Stimulated activated CD8-positive, alpha-beta memory T cell treated with anti-CD3 and anti-CD28 coated beads, Interleukin-15, amount 100 ng/mL, for 4 hours (primary cell): Measurements from ENCODE around the gene CAMK2A.
"Not testable (repeated sequence)": the region's sequence is repeated elsewhere in the genome, so short reads cannot be mapped to it uniquely, and the experiment has no call there.

Experiments
- DNase-seq, 2 donors: peaks; one replicate each; pipeline ENCODE4 v3.0.0-alpha.2; 2020; ENCODE audit warnings: low read depth in 2 of 2

CAMK2A gene

GRCh38 chr5:150255659-150256409 lies 33.7 kb downstream of the CAMK2A start:
- DNase-seq = no peak

DNA sequence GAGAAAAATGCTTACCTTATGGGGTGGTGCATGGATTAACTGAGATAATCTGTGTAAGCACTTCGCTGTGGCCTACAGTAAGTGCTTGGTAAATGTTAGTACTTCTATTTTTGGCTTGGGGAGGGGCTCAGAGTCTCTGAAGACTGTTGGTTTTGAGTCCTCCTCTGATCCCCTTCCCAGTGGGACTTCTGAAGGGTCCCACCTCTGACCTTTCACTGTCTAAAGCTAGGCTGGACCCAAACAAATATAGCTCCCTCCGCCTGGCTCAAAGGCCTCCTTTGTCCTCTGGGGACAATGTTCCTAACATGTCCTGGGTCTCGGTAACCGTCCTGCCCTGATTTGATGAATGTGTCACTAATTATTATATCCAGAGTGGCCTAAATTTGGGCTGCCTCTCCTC lies 34.8 kb downstream of the CAMK2A start:
- no peak for DNase-seq

- no peak for DNase-seq
These were observed 35.2 kb downstream of the CAMK2A start for GRCh38 chr5:150254363-150254762.

- no peak for DNase-seq
These were observed 36.0 kb downstream of the CAMK2A start for GRCh38 chr5:150253416-150254208.

- no peak for DNase-seq
These were observed 37.1 kb downstream of the CAMK2A start for GRCh38 chr5:150252489-150252888.

DNA sequence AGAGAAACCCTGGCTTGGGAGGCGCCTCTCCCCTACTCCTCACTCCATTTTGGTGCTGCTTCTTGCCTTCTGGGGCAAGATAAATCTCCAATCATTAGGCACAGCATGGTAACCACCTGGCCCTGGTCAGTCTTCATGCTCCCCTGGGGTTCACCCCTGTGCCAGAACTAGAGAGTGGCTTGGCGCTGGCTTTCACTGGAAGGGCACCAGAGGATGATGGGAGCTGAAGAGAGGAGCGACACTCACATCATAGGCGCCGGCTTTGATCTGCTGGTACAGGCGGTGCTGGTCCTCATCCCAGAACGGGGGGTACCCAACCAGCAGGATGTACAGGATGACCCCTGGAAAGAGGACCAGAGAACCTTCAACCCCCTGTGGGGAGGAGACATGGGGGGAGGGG lies 38.1 kb downstream of the CAMK2A start:
- DNase-seq = no peak

DNA sequence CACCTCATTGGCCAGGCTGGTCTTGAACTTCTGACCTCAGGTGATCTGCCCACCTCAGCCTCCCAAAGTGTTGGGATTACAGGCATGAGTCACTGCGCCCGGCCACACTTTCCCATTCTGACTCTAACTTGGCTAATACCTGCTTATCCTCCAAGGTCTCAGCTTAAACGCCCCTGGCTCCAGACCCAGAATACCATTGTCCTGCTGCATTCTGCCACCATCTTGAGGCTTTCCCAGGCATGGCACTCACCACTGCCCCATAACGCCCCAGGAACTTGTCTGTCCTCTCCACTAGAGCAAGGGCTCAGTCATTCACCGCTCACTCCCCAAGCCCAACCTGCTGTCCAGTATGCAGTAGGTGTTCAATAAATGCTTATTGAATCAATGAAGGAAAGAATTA lies 39.8 kb downstream of the CAMK2A start:
- DNase-seq = no peak

- no peak for DNase-seq
These were observed 40.6 kb downstream of the CAMK2A start for GRCh38 chr5:150248946-150249345.

DNA sequence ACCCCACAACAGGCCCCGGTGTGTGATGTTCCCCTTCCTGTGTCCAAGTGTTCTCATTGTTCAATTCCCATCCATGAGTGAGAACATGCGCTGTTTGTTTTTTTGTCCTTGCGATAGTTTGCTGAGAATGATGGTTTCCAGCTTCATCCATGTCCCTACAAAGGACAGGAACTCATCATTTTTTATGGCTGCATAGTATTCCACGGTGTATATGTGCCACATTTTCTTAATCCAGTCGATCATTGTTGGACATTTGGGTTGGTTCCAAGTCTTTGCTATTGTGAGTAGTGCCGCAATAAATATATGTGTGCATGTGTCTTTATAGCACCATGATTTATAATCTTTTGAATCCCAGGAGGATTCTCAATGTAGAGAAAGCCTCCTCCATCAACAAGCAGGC lies 41.1 kb downstream of the CAMK2A start:
- not testable (repeated sequence) for DNase-seq

GRCh38 chr5:150247726-150248125 lies 41.8 kb downstream of the CAMK2A start:
- DNase-seq = no peak

DNA sequence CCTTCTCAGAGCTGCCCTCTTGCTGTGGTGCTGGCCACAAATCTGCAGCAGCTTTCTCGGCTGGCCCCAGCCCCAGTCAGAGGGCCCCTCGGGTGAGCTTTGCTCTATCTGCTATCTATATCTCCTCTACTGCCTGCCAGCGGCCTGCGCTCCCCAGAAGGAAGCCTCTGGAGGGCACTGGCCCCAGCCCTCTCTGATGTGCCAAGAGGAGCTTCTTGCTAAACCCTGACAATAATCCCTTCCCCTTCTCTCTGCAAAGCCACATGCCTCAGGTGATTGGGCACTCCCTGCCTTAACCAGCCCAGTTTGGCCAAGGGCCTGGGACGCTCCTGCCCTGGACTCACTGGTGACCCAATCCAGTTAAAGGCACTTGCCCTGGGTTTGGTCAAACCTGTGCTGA lies 42.7 kb downstream of the CAMK2A start:
- DNase-seq = no peak

DNA sequence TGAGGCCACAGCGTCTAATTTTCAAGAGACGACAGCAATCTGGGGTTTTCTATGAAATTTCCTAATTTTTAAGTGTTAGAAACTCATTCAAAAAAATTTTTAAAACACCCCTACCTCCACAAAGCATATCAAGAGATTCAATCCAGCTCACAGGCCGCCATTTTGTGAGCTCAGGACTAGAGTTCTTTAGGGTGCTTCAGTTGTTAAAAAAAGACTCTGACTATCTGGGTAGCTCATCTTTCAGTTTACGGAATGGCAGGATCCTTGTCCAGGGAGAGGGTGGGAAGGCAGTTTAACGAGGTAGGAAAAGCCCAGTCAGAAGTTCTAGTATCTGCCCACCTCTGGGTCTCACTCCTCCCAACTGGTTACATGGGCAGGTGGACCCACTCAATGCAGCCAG lies 43.1 kb downstream of the CAMK2A start:
- DNase-seq = no peak

DNA sequence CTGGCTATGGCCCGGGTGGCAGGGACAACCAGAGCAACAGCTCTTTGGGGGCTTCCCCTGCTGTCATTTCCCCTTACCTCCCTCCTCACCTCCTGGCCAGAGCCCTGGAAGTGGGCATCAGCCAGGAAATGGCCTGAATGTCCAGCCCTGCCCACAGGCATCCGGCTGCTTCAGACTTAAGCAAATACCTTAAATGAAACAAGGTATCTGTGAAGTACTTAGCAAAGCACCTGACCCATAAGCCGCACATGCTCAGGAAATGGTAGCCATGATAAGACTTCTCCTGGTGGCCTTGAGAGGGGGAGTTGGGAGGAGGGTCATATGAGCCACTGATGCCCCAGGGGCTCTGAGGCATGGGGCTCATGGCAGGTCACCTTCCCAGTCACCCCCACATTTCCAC lies 43.8 kb downstream of the CAMK2A start:
- DNase-seq = no peak

DNA sequence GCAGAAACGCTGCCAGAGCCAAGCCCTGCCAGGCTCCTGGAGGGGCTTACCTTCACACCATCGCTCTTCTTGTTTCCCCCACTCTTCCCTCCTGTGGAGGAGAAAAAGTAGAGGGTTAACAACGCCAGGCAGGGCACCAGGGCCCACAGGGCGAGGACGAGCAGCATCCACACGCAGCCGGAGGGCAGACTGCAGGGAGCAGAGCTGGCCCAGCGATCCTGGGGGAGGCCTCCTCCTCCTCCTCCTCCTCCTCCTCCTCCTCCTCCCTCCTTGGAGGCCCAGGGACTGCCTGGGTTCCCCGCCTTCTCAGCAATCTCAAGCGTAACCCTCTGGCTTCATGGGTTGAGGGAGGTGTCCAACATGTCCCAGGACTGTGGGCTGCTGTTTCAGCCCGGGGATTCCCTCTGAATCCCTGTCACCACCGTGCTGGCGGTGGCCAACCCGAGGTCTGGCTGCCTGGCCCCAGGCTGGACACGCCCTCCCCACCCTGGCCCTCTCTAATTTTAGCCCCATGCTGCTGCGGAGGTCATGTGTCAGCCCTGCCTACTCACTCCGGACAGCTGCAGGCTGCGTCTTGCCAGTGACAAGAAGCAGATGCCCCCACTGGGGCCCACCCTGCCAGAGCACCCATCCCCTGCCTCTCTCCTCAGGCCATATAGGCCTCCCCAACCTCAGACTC lies 44.3 kb downstream of the CAMK2A start:
- DNase-seq = no peak

DNA sequence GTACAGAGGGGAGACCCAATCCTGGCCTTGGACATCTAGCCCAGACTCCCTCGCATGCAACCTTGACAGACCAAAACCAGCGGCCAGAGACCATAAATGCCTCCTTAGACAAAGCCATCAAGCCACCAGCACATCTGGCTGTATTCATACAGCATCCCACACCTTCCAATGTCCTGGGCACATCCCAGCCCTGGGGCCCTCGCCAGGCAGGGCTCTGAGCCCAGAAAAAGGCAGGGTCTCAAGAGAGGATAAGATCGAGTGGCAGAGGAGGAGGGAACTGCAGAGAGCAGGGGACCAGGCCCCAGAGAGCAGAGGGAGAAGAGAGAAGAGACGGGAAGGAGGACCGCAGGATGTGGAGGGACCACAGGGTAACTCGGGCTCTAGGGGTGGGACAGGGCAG lies 45.4 kb downstream of the CAMK2A start:
- DNase-seq = no peak

- DNase-seq = no peak
These were observed 46.0 kb downstream of the CAMK2A start for GRCh38 chr5:150243590-150243989.

GRCh38 chr5:150242251-150242894 lies 47.2 kb downstream of the CAMK2A start:
- no peak for DNase-seq

DNA sequence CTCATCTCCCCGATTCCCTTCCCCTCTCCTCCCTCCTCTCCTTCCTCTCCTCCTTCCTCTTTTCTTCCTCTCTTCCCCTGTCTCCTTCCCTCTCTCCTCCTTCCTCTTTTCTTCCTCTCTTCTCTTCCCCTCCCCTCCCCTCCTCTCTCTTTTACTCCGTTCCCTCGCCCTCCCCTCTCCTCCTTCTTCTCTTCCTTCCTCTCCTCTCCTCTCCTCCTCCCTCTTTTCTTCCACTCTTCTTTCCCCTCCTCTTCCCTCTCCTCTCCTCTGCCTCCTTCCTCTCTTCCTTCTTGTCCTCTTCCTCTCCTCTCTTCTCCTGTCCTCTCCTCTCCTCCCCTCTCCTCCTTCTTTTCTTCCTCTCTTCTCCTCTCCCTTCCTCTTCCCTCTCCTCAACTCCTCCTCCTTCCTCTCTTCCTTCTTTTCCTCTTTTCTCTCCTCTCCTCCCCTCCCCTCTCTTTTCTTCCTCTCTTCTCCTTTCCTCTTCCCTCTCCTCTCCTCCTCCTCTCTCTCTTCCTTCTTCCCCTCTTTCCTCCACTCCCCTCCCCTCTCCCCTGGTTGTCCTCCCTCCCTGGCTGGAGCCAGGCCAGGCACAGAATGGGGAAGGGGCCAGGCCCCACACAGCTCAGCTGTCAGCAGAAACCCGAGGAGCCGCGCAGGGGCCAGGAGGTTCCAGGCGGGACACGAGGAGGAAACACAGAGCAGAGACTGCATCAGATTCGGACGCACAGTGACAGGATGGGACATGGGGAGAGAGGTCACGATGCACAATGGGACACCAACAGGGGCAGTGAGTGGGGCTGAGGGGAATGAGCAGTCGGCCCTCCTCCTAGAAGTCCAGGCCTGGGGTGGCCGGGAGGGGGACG lies 48.0 kb downstream of the CAMK2A start:
- no peak for DNase-seq

DNA sequence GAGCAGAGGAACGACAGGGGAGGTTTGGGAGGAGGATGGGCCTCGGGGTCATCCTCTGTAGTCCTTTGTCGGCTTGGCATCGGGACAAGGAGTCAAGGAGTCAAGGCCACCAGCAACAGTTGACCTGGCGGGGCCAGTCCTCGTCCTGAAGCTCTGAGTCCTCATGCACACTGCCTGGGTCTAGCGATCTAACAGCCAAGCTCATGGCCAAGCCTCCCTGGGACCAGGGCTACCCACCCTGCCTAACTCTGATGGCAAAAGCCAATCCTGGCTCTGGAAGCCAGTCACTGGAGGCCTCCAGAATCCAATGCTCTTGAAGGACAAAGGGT lies 49.8 kb downstream of the CAMK2A start:
- no peak for DNase-seq

DNA sequence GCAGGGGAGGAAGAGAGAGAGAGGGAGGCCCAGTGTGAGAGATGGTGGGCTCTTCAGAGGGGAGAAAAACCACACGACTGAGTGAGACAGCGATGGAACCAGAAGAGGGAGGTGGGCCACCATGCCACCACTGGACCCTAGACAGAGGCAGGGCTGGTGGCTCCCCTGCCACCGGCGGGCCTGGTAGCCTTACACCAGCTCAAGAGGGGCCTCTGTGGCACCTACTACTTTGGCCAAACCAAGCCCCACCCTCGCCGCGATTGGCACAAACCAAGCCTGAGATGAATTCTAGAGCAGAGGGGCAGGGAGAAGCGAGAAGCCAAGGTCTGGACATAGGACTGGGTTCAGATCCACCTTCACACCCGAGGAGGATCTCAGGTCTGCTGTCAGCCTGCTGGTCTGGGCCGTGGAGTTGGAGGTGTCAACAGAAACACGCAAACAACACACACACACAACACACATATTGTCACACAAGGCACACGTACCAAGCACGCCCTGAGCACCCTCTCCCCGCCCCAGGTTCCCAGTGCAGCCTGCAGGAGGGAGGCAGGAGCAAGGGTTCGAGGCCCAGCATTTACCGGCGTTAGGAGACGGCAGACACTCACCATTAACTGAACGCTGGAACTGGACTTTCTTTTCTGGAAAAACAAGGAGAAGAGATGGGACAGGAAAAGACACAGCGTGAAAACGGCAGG lies 50.3 kb downstream of the CAMK2A start:
- DNase-seq = no peak

DNA sequence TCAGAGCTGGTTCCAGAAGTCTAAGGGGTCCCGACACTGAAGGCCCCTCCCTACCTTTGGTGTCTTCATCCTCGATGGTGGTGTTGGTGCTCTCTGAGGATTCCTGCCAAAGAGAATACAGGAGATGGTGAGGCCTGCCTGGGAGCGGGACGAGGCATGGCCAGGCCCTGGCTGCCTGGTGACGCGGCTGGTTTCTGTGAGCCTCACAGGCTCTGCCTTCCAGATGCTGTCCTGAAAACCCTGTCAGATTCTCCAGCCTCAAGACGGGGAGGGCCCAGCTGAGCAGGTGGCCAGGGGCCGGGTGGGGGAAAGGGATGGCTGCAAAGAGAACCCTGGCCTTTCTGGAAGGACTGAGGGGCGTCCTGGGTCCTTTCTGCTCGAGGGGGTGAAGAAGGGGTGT lies 50.9 kb downstream of the CAMK2A start:
- no peak for DNase-seq
